Prostate gland (tissue), 2 donors: Measurements from ENCODE around the gene ACSL1.

Experiments used
- POLR2A ChIP-seq: fragments of 450-650 bp; IDR thresholded peaks from one replicate; pipeline ENCODE4 v1.6.1; 2016; ENCODE audit warnings: antibody characterized with exemption, mild to moderate bottlenecking
- POLR2AphosphoS5 ChIP-seq: sonication (generic); formaldehyde crosslinking; IDR thresholded peaks from one replicate; pipeline ENCODE4 v1.6.1; 2017; ENCODE audit warnings: antibody characterized with exemption
- TF ChIP-seq, protein P1 (sequence below), 4 experiments: fragments of 200-600 bp in 2 of 4; fragments of 450-650 bp in 2 of 4; sonication (generic) in 2 of 4; IDR thresholded peaks; 1 replicate in 3 of 4; 2 replicates in 1 of 4; pipeline ENCODE4 v1.5.1; 2016 to 2019; ENCODE audit warnings: antibody characterized with exemption in 4 of 4, mild to moderate bottlenecking in 2 of 4, moderate library complexity in 2 of 4

DNA sequence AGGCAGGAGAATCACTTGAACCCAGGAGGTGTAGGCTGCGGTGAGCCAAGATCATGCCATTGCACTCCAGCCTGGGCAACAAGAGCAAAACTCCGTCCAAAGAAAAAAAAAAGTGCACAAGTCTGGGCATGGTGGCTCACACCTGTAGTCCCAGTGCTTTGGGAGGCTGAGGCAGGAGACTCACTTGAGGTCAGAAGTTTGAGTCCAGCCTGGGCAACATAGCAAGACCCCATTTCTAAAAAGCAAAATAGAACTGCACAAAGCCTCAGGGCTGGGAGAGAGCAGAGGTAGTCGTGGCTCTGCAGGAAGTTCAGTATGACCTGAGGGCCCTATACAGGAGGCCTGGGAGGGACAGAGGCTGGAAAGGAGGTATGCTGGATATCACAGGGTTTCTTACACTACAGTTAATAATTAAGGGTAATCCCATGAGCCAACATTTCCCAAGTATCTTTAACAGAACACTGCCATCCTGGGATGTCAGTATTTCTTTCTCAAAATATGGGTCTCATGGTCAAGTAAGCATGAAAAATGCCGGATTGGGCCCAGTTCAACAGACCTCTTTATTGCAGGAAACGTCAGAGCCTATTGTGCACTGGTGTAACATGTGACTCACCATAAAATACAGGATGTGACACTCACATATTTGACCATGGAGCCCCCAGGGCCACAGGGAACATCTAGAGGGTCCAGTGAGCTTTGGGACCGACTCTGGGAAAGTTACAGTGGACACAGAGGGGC is 37.8 kb downstream of the ACSL1 start:
- TF ChIP-seq, protein P1, sequence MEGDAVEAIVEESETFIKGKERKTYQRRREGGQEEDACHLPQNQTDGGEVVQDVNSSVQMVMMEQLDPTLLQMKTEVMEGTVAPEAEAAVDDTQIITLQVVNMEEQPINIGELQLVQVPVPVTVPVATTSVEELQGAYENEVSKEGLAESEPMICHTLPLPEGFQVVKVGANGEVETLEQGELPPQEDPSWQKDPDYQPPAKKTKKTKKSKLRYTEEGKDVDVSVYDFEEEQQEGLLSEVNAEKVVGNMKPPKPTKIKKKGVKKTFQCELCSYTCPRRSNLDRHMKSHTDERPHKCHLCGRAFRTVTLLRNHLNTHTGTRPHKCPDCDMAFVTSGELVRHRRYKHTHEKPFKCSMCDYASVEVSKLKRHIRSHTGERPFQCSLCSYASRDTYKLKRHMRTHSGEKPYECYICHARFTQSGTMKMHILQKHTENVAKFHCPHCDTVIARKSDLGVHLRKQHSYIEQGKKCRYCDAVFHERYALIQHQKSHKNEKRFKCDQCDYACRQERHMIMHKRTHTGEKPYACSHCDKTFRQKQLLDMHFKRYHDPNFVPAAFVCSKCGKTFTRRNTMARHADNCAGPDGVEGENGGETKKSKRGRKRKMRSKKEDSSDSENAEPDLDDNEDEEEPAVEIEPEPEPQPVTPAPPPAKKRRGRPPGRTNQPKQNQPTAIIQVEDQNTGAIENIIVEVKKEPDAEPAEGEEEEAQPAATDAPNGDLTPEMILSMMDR (IDR thresholded peaks at IDR 0.05) = no peak
- TF ChIP-seq POLR2A (no peak), POLR2AphosphoS5 (no peak)
